GM18861 (cell line): ENCODE results near the gene GRIK4.

ENCODE experiments used
- ATAC-seq: cut with Tn5 transposase; IDR thresholded peaks from one replicate; pipeline ENCODE4 v1.9.1; 2021; ENCODE audit not compliant: unreplicated experiment

The GRIK4 gene

GRCh38 chr11:120893440-120894201 lies 382.1 kb downstream of the GRIK4 start:
- ATAC-seq: peak; percentile 65

- no peak for ATAC-seq
Measured at GRCh38 chr11:120894202-120894985, 382.8 kb downstream of the GRIK4 start.

- no peak for ATAC-seq
Measured at GRCh38 chr11:120896687-120897086, 385.1 kb downstream of the GRIK4 start.

- ATAC-seq: no peak
Measured at GRCh38 chr11:120898568-120898967, 387.0 kb downstream of the GRIK4 start.

- ATAC-seq: no peak
Measured at GRCh38 chr11:120899720-120900119, 388.2 kb downstream of the GRIK4 start.

- no peak for ATAC-seq
Measured at GRCh38 chr11:120900643-120901042, 389.1 kb downstream of the GRIK4 start.

- no peak for ATAC-seq
Measured at GRCh38 chr11:120903686-120904085, 392.1 kb downstream of the GRIK4 start.

- no peak for ATAC-seq
Measured at GRCh38 chr11:120904116-120904515, 392.6 kb downstream of the GRIK4 start.

- no peak for ATAC-seq
Measured at GRCh38 chr11:120906766-120907165, 395.2 kb downstream of the GRIK4 start.

GRCh38 chr11:120907971-120908370 lies 396.4 kb downstream of the GRIK4 start:
- ATAC-seq: no peak

GRCh38 chr11:120908461-120909181 lies 397.1 kb downstream of the GRIK4 start:
- no peak for ATAC-seq

- ATAC-seq: no peak
Measured at GRCh38 chr11:120909676-120910416, 398.3 kb downstream of the GRIK4 start.

GRCh38 chr11:120911943-120912342 lies 400.4 kb downstream of the GRIK4 start:
- ATAC-seq: no peak

GRCh38 chr11:120912504-120912903 lies 401.0 kb downstream of the GRIK4 start:
- no peak for ATAC-seq

- ATAC-seq: no peak
Measured at GRCh38 chr11:120912915-120913314, 401.4 kb downstream of the GRIK4 start.

GRCh38 chr11:120914021-120914420 lies 402.5 kb downstream of the GRIK4 start:
- no peak for ATAC-seq

- ATAC-seq: no peak
Measured at GRCh38 chr11:120914601-120915000, 403.1 kb downstream of the GRIK4 start.

GRCh38 chr11:120917559-120918239 lies 406.2 kb downstream of the GRIK4 start:
- no peak for ATAC-seq

- no peak for ATAC-seq
Measured at GRCh38 chr11:120918257-120918656, 406.7 kb downstream of the GRIK4 start.

GRCh38 chr11:120919045-120919444 lies 407.5 kb downstream of the GRIK4 start:
- ATAC-seq: no peak
